Muscle layer of duodenum (tissue), 2 donors: ENCODE measurements around the gene CDCA8.

Experiments used
- H3K27ac ChIP-seq: one replicate; pipeline ENCODE4 v1.7.0; 2013; ENCODE audit warnings: mild to moderate bottlenecking, low read length
- H3K27me3 ChIP-seq: one replicate; pipeline ENCODE4 v1.7.0; 2013; ENCODE audit warnings: low read depth, mild to moderate bottlenecking, control low read depth, low read length
- H3K36me3 ChIP-seq, 2 donors: one replicate each; pipeline ENCODE4 v1.7.0; 2013; ENCODE audit warnings: low read length in 2 of 2, control low read depth in 1 of 2, mild to moderate bottlenecking in 1 of 2; ENCODE audit not compliant: insufficient read depth in 2 of 2, control insufficient read depth in 1 of 2
- H3K4me1 ChIP-seq, 2 donors: one replicate each; pipeline ENCODE4 v1.7.0; 2013; ENCODE audit warnings: low read length in 2 of 2, mild to moderate bottlenecking in 2 of 2, control low read depth in 1 of 2, moderate library complexity in 1 of 2; ENCODE audit not compliant: insufficient read depth in 2 of 2, control insufficient read depth in 1 of 2
- H3K4me3 ChIP-seq, 2 donors: one replicate each; pipeline ENCODE4 v1.7.0; 2013; ENCODE audit warnings: low read length in 2 of 2, low read depth in 1 of 2, mild to moderate bottlenecking in 1 of 2
- H3K9me3 ChIP-seq, 2 donors: one replicate each; pipeline ENCODE4 v1.7.0; 2013; ENCODE audit warnings: low read length in 2 of 2, control low read depth in 1 of 2, mild to moderate bottlenecking in 1 of 2; ENCODE audit not compliant: control insufficient read depth in 1 of 2
- donor health status: healthy.

Gene CDCA8

DNA sequence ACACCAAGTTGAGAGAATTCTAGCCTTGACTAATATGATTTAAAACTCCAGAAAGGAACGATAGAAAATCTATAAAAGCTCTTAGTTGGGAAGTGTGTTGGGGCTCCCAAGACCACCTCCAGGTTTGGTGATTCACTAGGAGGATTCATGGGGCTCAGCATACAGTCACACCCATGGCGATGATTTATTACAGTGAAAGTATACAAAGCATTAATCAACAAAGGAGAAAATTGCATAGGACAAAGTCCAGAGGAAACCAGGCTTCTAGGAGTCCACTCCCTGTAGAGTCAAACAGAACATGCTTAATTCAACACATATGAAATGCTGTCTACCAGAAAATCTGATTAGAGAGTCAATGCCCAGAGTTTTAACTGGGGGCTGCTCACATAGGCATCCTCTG is 4.8 kb downstream of the CDCA8 start:
- H3K4me3 ChIP-seq, result no peak overlapping the region
- no peaks in the 10 kb centered on the region for H3K9me3 ChIP-seq
- H3K4me1 ChIP-seq, result peaks cover 0 to 6% of the 10 kb centered on the region in 2 donors
- no peaks in the 10 kb centered on the region for H3K36me3 ChIP-seq
- no peaks in the 10 kb centered on the region for H3K27me3 ChIP-seq
- H3K27ac ChIP-seq, result peak overlapping the region; percentile 57

GRCh38 chr1:37697737-37698136 is 5.4 kb downstream of the CDCA8 start:
- Histone ChIP-seq H3K27ac (no peak overlapping the region), H3K36me3 (no peaks in the 10 kb centered on the region), H3K27me3 (no peaks in the 10 kb centered on the region), H3K4me3 (no peak overlapping the region), H3K4me1 (peaks cover 0 to 3% of the 10 kb centered on the region in 2 donors), H3K9me3 (no peaks in the 10 kb centered on the region)

GRCh38 chr1:37699147-37699546 is 6.8 kb downstream of the CDCA8 start:
- Histone ChIP-seq H3K4me3 (no peak overlapping the region), H3K9me3 (no peaks in the 10 kb centered on the region), H3K36me3 (no peaks in the 10 kb centered on the region), H3K27ac (no peak overlapping the region), H3K27me3 (no peaks in the 10 kb centered on the region), H3K4me1 (no peaks in the 10 kb centered on the region)

DNA sequence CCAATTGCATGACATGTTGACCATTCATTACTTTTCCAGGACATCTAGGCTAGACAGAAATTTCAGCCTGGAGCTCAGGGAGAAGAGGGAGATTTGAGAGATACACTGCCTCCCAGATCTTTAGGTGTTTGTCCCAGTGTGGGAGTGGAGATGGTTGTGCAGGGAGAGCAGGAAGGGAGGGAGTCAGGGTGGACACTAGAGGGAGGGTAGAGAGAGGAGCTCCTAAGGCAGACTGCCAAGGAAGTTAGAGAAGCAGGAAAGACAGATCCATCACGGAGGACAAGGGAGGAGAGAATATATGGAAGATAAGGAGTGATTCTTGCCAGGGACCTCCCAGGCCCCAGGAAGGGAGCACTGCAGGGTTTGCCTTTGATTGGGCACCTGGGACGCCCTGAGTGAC is 8.7 kb downstream of the CDCA8 start:
- Histone ChIP-seq H3K27ac (no peak overlapping the region), H3K27me3 (no peaks in the 10 kb centered on the region), H3K9me3 (no peaks in the 10 kb centered on the region), H3K4me1 (no peaks in the 10 kb centered on the region), H3K36me3 (no peaks in the 10 kb centered on the region), H3K4me3 (no peak overlapping the region)

- no peaks in the 10 kb centered on the region for H3K36me3 ChIP-seq
Observed at GRCh38 chr1:37703061-37703460, 10.7 kb downstream of the CDCA8 start.

DNA sequence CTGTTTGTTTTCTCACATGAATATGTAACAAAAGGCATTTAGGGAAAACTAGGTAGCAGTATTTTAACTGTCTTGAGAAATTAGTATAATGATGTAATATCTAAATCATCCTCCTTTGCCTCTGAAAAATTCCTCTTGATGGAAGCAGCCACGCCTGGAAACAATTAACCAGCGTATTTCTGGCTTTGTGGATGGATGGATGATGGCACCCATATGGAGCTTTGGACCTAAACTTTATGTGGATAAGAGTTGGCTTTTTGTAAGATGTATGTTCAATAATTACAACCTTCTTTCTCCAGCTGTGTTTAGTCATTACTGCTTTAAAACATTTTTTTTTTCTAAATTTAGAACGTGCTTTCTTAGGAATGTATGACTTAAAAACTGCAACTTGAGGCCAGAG is 12.7 kb downstream of the CDCA8 start:
- Histone ChIP-seq H3K27me3 (no peaks in the 10 kb centered on the region), H3K9me3 (no peaks in the 10 kb centered on the region), H3K4me1 (no peaks in the 10 kb centered on the region), H3K36me3 (peaks cover 0 to 14% of the 10 kb centered on the region in 2 donors), H3K4me3 (no peak overlapping the region), H3K27ac (no peak overlapping the region)

More at GRCh38 chr1:37703061-37703460, 10.7 kb downstream of the CDCA8 start:
- Histone ChIP-seq H3K9me3 (no peaks in the 10 kb centered on the region), H3K27ac (no peak overlapping the region), H3K27me3 (no peaks in the 10 kb centered on the region), H3K4me1 (no peaks in the 10 kb centered on the region), H3K4me3 (no peak overlapping the region)

GRCh38 chr1:37705399-37705798 is 13.1 kb downstream of the CDCA8 start:
- H3K9me3 ChIP-seq, result no peaks in the 10 kb centered on the region
- H3K27ac ChIP-seq, result no peak overlapping the region
- no peak overlapping the region for H3K4me3 ChIP-seq
- H3K27me3 ChIP-seq, result no peaks in the 10 kb centered on the region
- H3K36me3 ChIP-seq, result peaks cover 0 to 14% of the 10 kb centered on the region in 2 donors
- no peaks in the 10 kb centered on the region for H3K4me1 ChIP-seq

- no peaks in the 10 kb centered on the region for H3K27me3 ChIP-seq
- H3K9me3 ChIP-seq, result no peaks in the 10 kb centered on the region
- no peak overlapping the region for H3K27ac ChIP-seq
- no peak overlapping the region for H3K4me3 ChIP-seq
- peaks cover 0 to 14% of the 10 kb centered on the region in 2 donors for H3K36me3 ChIP-seq
- H3K4me1 ChIP-seq, result no peaks in the 10 kb centered on the region
Observed at GRCh38 chr1:37708471-37708870, 16.2 kb downstream of the CDCA8 start.

DNA sequence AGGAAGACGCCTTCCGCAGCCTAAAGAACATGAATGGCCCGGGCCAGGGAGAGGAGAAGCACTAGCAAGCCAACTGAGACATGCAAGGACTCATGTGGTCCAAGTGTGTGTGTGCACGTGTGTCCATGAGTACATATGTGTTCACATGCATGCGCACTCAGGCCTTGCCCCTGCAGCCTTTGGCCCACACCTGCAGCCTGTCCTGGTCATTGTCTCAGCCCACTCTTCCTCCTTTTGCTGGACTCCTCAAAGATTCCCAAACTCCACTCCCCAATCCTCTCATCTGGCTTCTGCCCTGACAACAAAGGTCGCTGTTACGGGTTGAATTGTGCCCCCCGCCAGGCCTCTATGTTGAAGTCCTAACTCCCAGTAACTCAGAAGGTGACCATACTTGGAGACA is 21.9 kb downstream of the CDCA8 start:
- Histone ChIP-seq H3K27ac (no peak overlapping the region), H3K4me1 (no peaks in the 10 kb centered on the region), H3K9me3 (no peaks in the 10 kb centered on the region), H3K27me3 (no peaks in the 10 kb centered on the region), H3K4me3 (no peak overlapping the region), H3K36me3 (peaks cover 0 to 2% of the 10 kb centered on the region in 2 donors)

- H3K36me3 ChIP-seq, result no peaks in the 10 kb centered on the region
- H3K9me3 ChIP-seq, result no peaks in the 10 kb centered on the region
- H3K4me1 ChIP-seq, result no peaks in the 10 kb centered on the region
- no peak overlapping the region for H3K4me3 ChIP-seq
- no peak overlapping the region for H3K27ac ChIP-seq
- no peaks in the 10 kb centered on the region for H3K27me3 ChIP-seq
Observed at GRCh38 chr1:37714689-37715088, 22.4 kb downstream of the CDCA8 start.

GRCh38 chr1:37716321-37716720 is 24.0 kb downstream of the CDCA8 start:
- Histone ChIP-seq H3K4me1 (no peaks in the 10 kb centered on the region), H3K27me3 (no peaks in the 10 kb centered on the region), H3K27ac (no peak overlapping the region), H3K9me3 (no peaks in the 10 kb centered on the region), H3K36me3 (no peaks in the 10 kb centered on the region), H3K4me3 (no peak overlapping the region)

DNA sequence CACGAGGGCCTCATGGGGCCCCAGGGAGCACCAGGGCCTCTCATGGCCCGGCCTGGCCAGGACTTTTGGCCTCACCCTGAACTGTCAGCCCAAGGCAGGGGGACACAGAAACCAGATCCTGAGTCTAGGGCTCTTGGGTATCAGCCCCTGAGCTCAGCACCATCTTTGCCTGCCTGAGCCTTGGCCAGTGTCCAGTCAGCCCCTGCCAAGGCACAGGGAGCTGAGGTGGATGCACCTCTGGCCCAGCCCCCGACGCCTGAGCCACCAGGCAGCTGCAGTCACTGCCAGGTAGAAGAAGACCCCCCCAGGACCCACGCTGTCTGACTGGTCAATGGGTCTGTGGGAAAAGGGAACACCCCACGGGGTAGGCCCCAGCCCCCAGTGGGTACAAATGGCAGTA is 25.3 kb downstream of the CDCA8 start:
- Histone ChIP-seq H3K36me3 (no peaks in the 10 kb centered on the region), H3K9me3 (no peaks in the 10 kb centered on the region), H3K27me3 (no peaks in the 10 kb centered on the region), H3K4me3 (no peak overlapping the region), H3K27ac (no peak overlapping the region), H3K4me1 (no peaks in the 10 kb centered on the region)
